Skeletal muscle satellite cell (primary cell): ENCODE data around the gene GABRG3.

Source experiments
- H3K27me3 ChIP-seq: 2 replicates; pipeline ENCODE4 v1.7.0; 2013; ENCODE audit warnings: low read length; ENCODE audit not compliant: control insufficient read depth, insufficient read depth
- H3K36me3 ChIP-seq: 2 replicates; pipeline ENCODE4 v1.7.0; 2013; ENCODE audit warnings: mild to moderate bottlenecking, control low read depth, low read length; ENCODE audit not compliant: insufficient read depth
- H3K4me1 ChIP-seq: 2 replicates; pipeline ENCODE4 v1.7.0; 2013; ENCODE audit warnings: low read length; ENCODE audit not compliant: control insufficient read depth, insufficient read depth
- H3K4me2 ChIP-seq: 2 replicates; pipeline ENCODE4 v1.7.0; 2013; ENCODE audit warnings: mild to moderate bottlenecking, low read length
- H3K4me3 ChIP-seq: 2 replicates; pipeline ENCODE4 v1.7.0; 2013; ENCODE audit warnings: low read length
- H3K9ac ChIP-seq: 2 replicates; pipeline ENCODE4 v1.7.0; 2013; ENCODE audit warnings: mild to moderate bottlenecking, low read depth, low read length, moderate library complexity
- H3K9me3 ChIP-seq: replicated peaks from 2 replicates; pipeline ENCODE4 v1.7.0; 2013; ENCODE audit warnings: mild to moderate bottlenecking, control low read depth, low read length

Gene GABRG3

GRCh38 chr15:27043770-27044169, 72.8 kb downstream of the GABRG3 start:
- Histone ChIP-seq H3K27me3 (no peaks in the 10 kb centered on the region), H3K9ac (no peak overlapping the region), H3K9me3 (peaks cover 21% of the 10 kb centered on the region), H3K36me3 (no peaks in the 10 kb centered on the region), H3K4me3 (no peak overlapping the region), H3K4me1 (no peaks in the 10 kb centered on the region), H3K4me2 (no peak overlapping the region)

- Histone ChIP-seq H3K4me1 (no peaks in the 10 kb centered on the region), H3K4me2 (no peak overlapping the region), H3K9ac (no peak overlapping the region), H3K27me3 (no peaks in the 10 kb centered on the region), H3K9me3 (peaks cover 24% of the 10 kb centered on the region), H3K36me3 (no peaks in the 10 kb centered on the region), H3K4me3 (no peak overlapping the region)
Observed at GRCh38 chr15:27045796-27046195, 74.8 kb downstream of the GABRG3 start.

- no peak overlapping the region for H3K4me2 ChIP-seq
- H3K9me3 ChIP-seq, result peaks cover 22% of the 10 kb centered on the region
- no peaks in the 10 kb centered on the region for H3K27me3 ChIP-seq
Observed at GRCh38 chr15:27046880-27047279, 75.9 kb downstream of the GABRG3 start.

GRCh38 chr15:27050163-27050562, 79.2 kb downstream of the GABRG3 start:
- Histone ChIP-seq H3K9ac (no peak overlapping the region), H3K27me3 (no peaks in the 10 kb centered on the region), H3K4me3 (no peak overlapping the region), H3K4me2 (no peak overlapping the region), H3K36me3 (no peaks in the 10 kb centered on the region), H3K4me1 (no peaks in the 10 kb centered on the region), H3K9me3 (peaks cover 12% of the 10 kb centered on the region)

More at GRCh38 chr15:27046880-27047279, 75.9 kb downstream of the GABRG3 start:
- Histone ChIP-seq H3K4me3 (no peak overlapping the region), H3K9ac (no peak overlapping the region), H3K36me3 (no peaks in the 10 kb centered on the region), H3K4me1 (no peaks in the 10 kb centered on the region)

- H3K4me1 ChIP-seq, result no peaks in the 10 kb centered on the region
- no peaks in the 10 kb centered on the region for H3K27me3 ChIP-seq
- peaks cover 10% of the 10 kb centered on the region for H3K9me3 ChIP-seq
Observed at GRCh38 chr15:27054426-27054825, 83.4 kb downstream of the GABRG3 start.

GRCh38 chr15:27057904-27058645, 87.1 kb downstream of the GABRG3 start:
- H3K9ac ChIP-seq, result no peak overlapping the region
- no peaks in the 10 kb centered on the region for H3K36me3 ChIP-seq
- H3K4me2 ChIP-seq, result no peak overlapping the region
- H3K4me3 ChIP-seq, result no peak overlapping the region
- no peaks in the 10 kb centered on the region for H3K4me1 ChIP-seq
- peaks cover 16% of the 10 kb centered on the region for H3K9me3 ChIP-seq
- no peaks in the 10 kb centered on the region for H3K27me3 ChIP-seq

More at GRCh38 chr15:27054426-27054825, 83.4 kb downstream of the GABRG3 start:
- no peak overlapping the region for H3K9ac ChIP-seq
- no peaks in the 10 kb centered on the region for H3K36me3 ChIP-seq
- H3K4me3 ChIP-seq, result no peak overlapping the region
- H3K4me2 ChIP-seq, result no peak overlapping the region

GRCh38 chr15:27058939-27059338, 88.0 kb downstream of the GABRG3 start:
- H3K4me1 ChIP-seq, result no peaks in the 10 kb centered on the region
- H3K9ac ChIP-seq, result no peak overlapping the region
- peaks cover 16% of the 10 kb centered on the region for H3K9me3 ChIP-seq
- no peak overlapping the region for H3K4me2 ChIP-seq
- no peak overlapping the region for H3K4me3 ChIP-seq
- no peaks in the 10 kb centered on the region for H3K27me3 ChIP-seq
- H3K36me3 ChIP-seq, result no peaks in the 10 kb centered on the region

- H3K27me3 ChIP-seq, result no peaks in the 10 kb centered on the region
Observed at GRCh38 chr15:27059610-27060202, 88.7 kb downstream of the GABRG3 start.

GRCh38 chr15:27061739-27062138, 90.8 kb downstream of the GABRG3 start:
- Histone ChIP-seq H3K27me3 (no peaks in the 10 kb centered on the region), H3K4me2 (no peak overlapping the region), H3K4me1 (no peaks in the 10 kb centered on the region), H3K9ac (no peak overlapping the region), H3K9me3 (peaks cover 16% of the 10 kb centered on the region), H3K4me3 (no peak overlapping the region), H3K36me3 (no peaks in the 10 kb centered on the region)

More at GRCh38 chr15:27059610-27060202, 88.7 kb downstream of the GABRG3 start:
- H3K4me1 ChIP-seq, result no peaks in the 10 kb centered on the region
- no peak overlapping the region for H3K4me2 ChIP-seq
- peaks cover 16% of the 10 kb centered on the region for H3K9me3 ChIP-seq
- H3K9ac ChIP-seq, result no peak overlapping the region
- no peak overlapping the region for H3K4me3 ChIP-seq
- no peaks in the 10 kb centered on the region for H3K36me3 ChIP-seq

GRCh38 chr15:27062951-27063350, 92.0 kb downstream of the GABRG3 start:
- no peak overlapping the region for H3K4me2 ChIP-seq
- H3K27me3 ChIP-seq, result no peaks in the 10 kb centered on the region
- H3K9ac ChIP-seq, result no peak overlapping the region
- H3K4me1 ChIP-seq, result no peaks in the 10 kb centered on the region
- no peak overlapping the region for H3K4me3 ChIP-seq
- no peaks in the 10 kb centered on the region for H3K36me3 ChIP-seq
- peaks cover 11% of the 10 kb centered on the region for H3K9me3 ChIP-seq

GRCh38 chr15:27064080-27064479, 93.1 kb downstream of the GABRG3 start:
- Histone ChIP-seq H3K9ac (no peak overlapping the region), H3K4me3 (no peak overlapping the region)

GRCh38 chr15:27065151-27065550, 94.2 kb downstream of the GABRG3 start:
- Histone ChIP-seq H3K4me1 (no peaks in the 10 kb centered on the region), H3K4me3 (no peak overlapping the region), H3K27me3 (no peaks in the 10 kb centered on the region), H3K4me2 (no peak overlapping the region), H3K9ac (no peak overlapping the region), H3K36me3 (no peaks in the 10 kb centered on the region), H3K9me3 (peaks cover 22% of the 10 kb centered on the region)

More at GRCh38 chr15:27064080-27064479, 93.1 kb downstream of the GABRG3 start:
- no peaks in the 10 kb centered on the region for H3K36me3 ChIP-seq
- H3K9me3 ChIP-seq, result peaks cover 18% of the 10 kb centered on the region
- no peaks in the 10 kb centered on the region for H3K4me1 ChIP-seq
- no peak overlapping the region for H3K4me2 ChIP-seq
- H3K27me3 ChIP-seq, result no peaks in the 10 kb centered on the region
